GM12872 (cell line): ENCODE data around the gene ITGB6.

ENCODE experiments used
- CTCF ChIP-seq: IDR thresholded peaks from 3 replicates; pipeline ENCODE4 v1.5.1; 2011; ENCODE audit warnings: low read depth, mild to moderate bottlenecking, low read length, moderate library complexity; ENCODE audit not compliant: insufficient read depth

The ITGB6 gene

GRCh38 chr2:160126315-160126714, 73.8 kb downstream of the ITGB6 start:
- no peak for TF ChIP-seq CTCF

- TF ChIP-seq CTCF = no peak
Observed at GRCh38 chr2:160125828-160126227, 74.2 kb downstream of the ITGB6 start.

DNA sequence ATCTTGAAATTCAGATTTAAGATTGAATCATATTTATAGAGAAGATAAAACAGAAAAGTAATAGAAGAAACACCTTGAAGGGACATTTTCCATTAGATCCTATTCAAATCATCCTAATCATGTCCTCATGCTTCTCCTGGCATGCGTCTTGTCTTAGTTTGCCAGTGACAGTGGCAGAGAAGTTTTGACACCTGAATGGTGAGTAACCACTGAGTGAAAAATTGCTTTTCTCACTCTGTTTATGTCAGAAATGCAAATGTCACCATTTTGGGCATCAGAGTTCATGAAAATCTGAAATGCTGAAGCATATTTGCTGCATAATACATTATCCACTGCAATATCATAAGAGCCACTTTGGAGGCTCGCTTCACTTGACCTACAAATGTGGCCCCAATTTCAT, 74.7 kb downstream of the ITGB6 start:
- no peak for TF ChIP-seq CTCF

DNA sequence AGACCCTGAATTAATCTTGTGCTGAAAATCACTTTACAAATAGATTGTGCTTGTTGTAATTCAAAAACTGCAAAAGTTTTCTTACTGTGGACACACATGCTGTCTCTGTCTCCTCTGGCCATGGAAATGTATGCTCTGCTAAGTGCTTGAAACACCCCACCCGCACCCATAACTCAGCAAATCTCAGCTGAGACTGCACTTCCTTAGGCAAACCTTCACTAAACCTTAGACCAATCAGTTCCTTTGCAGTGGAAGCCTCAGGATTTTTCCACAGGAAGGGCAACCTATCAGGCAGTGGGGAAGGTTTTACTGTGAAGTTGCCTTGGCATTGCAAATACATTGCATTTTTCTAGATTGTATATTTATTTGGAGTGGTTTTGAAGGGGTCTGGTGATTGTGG, 75.5 kb downstream of the ITGB6 start:
- TF ChIP-seq CTCF = no peak

DNA sequence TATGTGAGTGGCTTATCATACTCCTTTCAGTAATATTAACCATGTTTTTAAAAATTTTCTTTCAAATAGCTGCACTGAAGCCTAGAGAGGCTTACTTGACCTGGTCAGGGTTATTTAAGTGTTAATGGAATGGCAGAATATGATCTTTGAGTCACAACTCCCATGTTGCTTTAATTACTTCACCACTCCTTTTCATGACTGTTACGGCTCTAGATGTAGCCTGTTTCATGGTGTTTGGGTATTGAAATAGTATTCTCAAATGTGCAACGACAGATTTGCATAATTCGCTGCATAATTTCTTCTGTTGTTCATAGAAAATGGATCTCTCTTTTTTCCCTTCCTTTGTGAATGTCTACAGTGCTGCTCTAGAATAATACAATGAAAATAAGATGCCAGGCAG, 86.1 kb downstream of the ITGB6 start:
- TF ChIP-seq CTCF = no peak

GRCh38 chr2:160111951-160112798, 87.9 kb downstream of the ITGB6 start:
- TF ChIP-seq CTCF = no peak

- TF ChIP-seq CTCF = no peak
Observed at GRCh38 chr2:160110674-160111239, 89.3 kb downstream of the ITGB6 start.
